HCT116 (cell line): ENCODE results near the gene CDH13. TPM values are rescaled to one million over a fixed set of nuclear protein-coding genes. Genes with fewer than 3 reads are reported as not detected.

Experiments used
- ATAC-seq: fragments of 200-7000 bp; cut with Tn5 transposase; 2 replicates; pipeline ENCODE4 v1.9.1; 2020; ENCODE audit warnings: mild to moderate bottlenecking, moderate library complexity
- BruUV-seq: library from RNA; stranded (reverse); fragments of 400-500 nt; replicated peaks from 2 replicates; lab custom pipeline; 2021; lab: Mats Ljungman, UMichigan
- CTCF ChIA-PET: fragments of 300-600 bp; sonication (Branson Sonifier 250); formaldehyde crosslinking; loops from one replicate; lab custom pipeline; 2021; ENCODE audit warnings: antibody characterized with exemption; lab: Charles Lee
- POLR2A ChIA-PET: fragments of 300-600, 350-600 bp; sonication (Branson Sonifier 250); formaldehyde crosslinking; loops from one replicate; lab custom pipeline; 2021; ENCODE audit warnings: antibody characterized with exemption; lab: Charles Lee
- RAD21 ChIA-PET, 2 experiments: fragments of 300-600 bp; sonication (Branson Sonifier 250); formaldehyde crosslinking; loops; one replicate each; lab custom pipeline; 2023; ENCODE audit warnings: low total read pairs in 2 of 2; ENCODE audit not compliant: uncharacterized antibody in 2 of 2, unreplicated experiment in 2 of 2, low non-redundant PET in 1 of 2; lab: Charles Lee
- DNase-seq: peaks from one replicate; pipeline ENCODE4 v3.0.0-alpha.2; 2010; ENCODE audit warnings: low read depth, low spot score
- H2AFZ ChIP-seq: fragments of 200-600 bp; shearing (Covaris generic), sonication (generic); 2 replicates; pipeline ENCODE4 v1.6.1; 2017; ENCODE audit warnings: low read depth, mixed run types, mixed read lengths, antibody characterized with exemption, low read length; ENCODE audit not compliant: poor library complexity, severe bottlenecking
- H3K27ac ChIP-seq: 2 replicates; pipeline ENCODE4 v1.5.1; 2012; ENCODE audit warnings: low read depth, low read length
- H3K27me3 ChIP-seq: fragments of 200-600 bp; sonication (generic); 2 replicates; pipeline ENCODE4 v1.6.1; 2016; ENCODE audit warnings: mixed run types, low read length, mixed read lengths; ENCODE audit not compliant: insufficient read depth
- H3K36me3 ChIP-seq, 2 experiments: fragments of 200-500 bp in 1 of 2; fragments of 200-600 bp in 1 of 2; sonication (Bioruptor generic) in 1 of 2; sonication (generic) in 1 of 2; 2 replicates each; pipeline versions ENCODE4 v1.5.1 to v1.6.1; 2014 to 2016; ENCODE audit warnings: low read length in 2 of 2, inconsistent platforms in 1 of 2, mixed read lengths in 1 of 2, mixed run types in 1 of 2; ENCODE audit not compliant: insufficient read depth in 2 of 2, control insufficient read depth in 1 of 2
- H3K4me1 ChIP-seq, 2 experiments: fragments of 200-600 bp in 1 of 2; sonication (generic) in 1 of 2; 2 replicates each; pipeline versions ENCODE4 v1.5.1 to v1.6.1; 2012 to 2017; ENCODE audit warnings: low read length in 2 of 2, inconsistent platforms in 1 of 2, mild to moderate bottlenecking in 1 of 2, mixed read lengths in 1 of 2, mixed run types in 1 of 2, moderate library complexity in 1 of 2; ENCODE audit not compliant: insufficient read depth in 2 of 2, control insufficient read depth in 1 of 2
- H3K4me2 ChIP-seq: fragments of 200-600 bp; sonication (generic); 2 replicates; pipeline ENCODE4 v1.6.1; 2017; ENCODE audit warnings: mixed run types, low read length, mixed read lengths
- H3K4me3 ChIP-seq, 2 experiments: fragments of 200-600 bp in 1 of 2; sonication (generic) in 1 of 2; replicated peaks in 1 of 2; 2 replicates each; pipeline ENCODE4 v1.5.1; 2011 to 2016; ENCODE audit warnings: low read length in 2 of 2, control low read depth in 1 of 2, low read depth in 1 of 2, mild to moderate bottlenecking in 1 of 2, mixed read lengths in 1 of 2, mixed run types in 1 of 2
- H3K79me2 ChIP-seq: fragments of 200-600 bp; sonication (generic); 2 replicates; pipeline ENCODE4 v1.6.1; 2017; ENCODE audit warnings: mild to moderate bottlenecking, mixed run types, low read length, moderate library complexity, mixed read lengths; ENCODE audit not compliant: insufficient read depth
- H3K9ac ChIP-seq: fragments of 200-600 bp; sonication (generic); 2 replicates; pipeline ENCODE4 v1.6.1; 2016; ENCODE audit warnings: low read length, mixed read lengths
- H3K9me2 ChIP-seq: fragments of 200-600 bp; sonication (generic), shearing (Covaris generic); 2 replicates; pipeline ENCODE4 v1.6.1; 2017; ENCODE audit warnings: mixed run types, mild to moderate bottlenecking, moderate library complexity; ENCODE audit not compliant: insufficient read depth
- H3K9me3 ChIP-seq, 2 experiments: fragments of 200-500 bp in 1 of 2; fragments of 200-600 bp in 1 of 2; sonication (Bioruptor generic) in 1 of 2; sonication (generic) in 1 of 2; 2 replicates each; pipeline ENCODE4 v1.6.1; 2014 to 2017; ENCODE audit warnings: low read length in 2 of 2, mixed read lengths in 2 of 2, inconsistent platforms in 1 of 2, low read depth in 1 of 2, mild to moderate bottlenecking in 1 of 2, mixed run types in 1 of 2, moderate library complexity in 1 of 2; ENCODE audit not compliant: control insufficient read depth in 1 of 2, insufficient read depth in 1 of 2
- H4K20me1 ChIP-seq: fragments of 200-600 bp; sonication (generic), shearing (Covaris generic); 2 replicates; pipeline ENCODE4 v1.6.1; 2017; ENCODE audit warnings: mixed run types, mild to moderate bottlenecking, moderate library complexity; ENCODE audit not compliant: insufficient read depth
- CBX3 ChIP-seq: IDR thresholded peaks from 2 replicates; pipeline ENCODE4 v1.6.1; 2012; ENCODE audit warnings: low read depth
- CTCF ChIP-seq, 3 experiments: fragments of 200-600 bp in 1 of 3; sonication (generic) in 1 of 3; IDR thresholded peaks in 2 of 3; conservative IDR thresholded peaks in 1 of 3; 2 replicates each; pipeline ENCODE4 v1.5.1; 2012 to 2017; ENCODE audit warnings: low read depth in 2 of 3, low read length in 2 of 3, antibody characterized with exemption in 1 of 3, borderline replicate concordance in 1 of 3, control low read depth in 1 of 3, mild to moderate bottlenecking in 1 of 3, mixed read lengths in 1 of 3, mixed run types in 1 of 3, moderate library complexity in 1 of 3; ENCODE audit not compliant: insufficient read depth in 1 of 3
- EGR1 ChIP-seq: IDR thresholded peaks from 2 replicates; pipeline ENCODE4 v1.6.1; 2012; ENCODE audit warnings: low read depth
- ELF1 ChIP-seq: IDR thresholded peaks from 2 replicates; pipeline ENCODE4 v1.6.1; 2012; ENCODE audit warnings: low read depth, borderline replicate concordance
- FOSL1 ChIP-seq: IDR thresholded peaks from 2 replicates; pipeline ENCODE4 v1.6.1; 2012; ENCODE audit warnings: low read depth
- POLR2A ChIP-seq: IDR thresholded peaks from 2 replicates; pipeline ENCODE4 v1.7.0; 2011; ENCODE audit warnings: borderline replicate concordance; ENCODE audit not compliant: insufficient read depth, insufficient read length; ENCODE audit errors: extremely low read depth
- RAD21 ChIP-seq: IDR thresholded peaks from 2 replicates; pipeline ENCODE4 v1.6.1; 2012; ENCODE audit warnings: low read depth, mild to moderate bottlenecking
- SP1 ChIP-seq: IDR thresholded peaks from 2 replicates; pipeline ENCODE4 v1.6.1; 2012; ENCODE audit warnings: low read depth
- SRF ChIP-seq: IDR thresholded peaks from 2 replicates; pipeline ENCODE4 v1.6.1; 2012; ENCODE audit warnings: low read depth
- ZNF274 ChIP-seq: fragments of 200-500 bp; sonication (Bioruptor generic); IDR thresholded peaks from 2 replicates; pipeline ENCODE4 v1.6.1; 2014; ENCODE audit warnings: mild to moderate bottlenecking, low read depth, low read length, inconsistent platforms
- intact Hi-C: fragments of 100-400 bp; cut with micrococcal nuclease; formaldehyde crosslinking; loops from 2 replicates; pipeline ENCODE4 v1.10.0; 2022
- total RNA-seq: library from RNA; stranded (reverse); gene quantifications from one replicate; pipeline ENCODE4 v1.2.1, GENCODE V29; 2021; ENCODE audit not compliant: unreplicated experiment

Gene CDH13
- total RNA-seq, 1 experiment from 2014 or later: not detected

- Histone ChIP-seq H2AFZ (no peak overlapping the region), H3K4me2 (no peak overlapping the region), H3K9me2 (no peaks in the 10 kb centered on the region), H3K4me3 (no peak overlapping the region), H3K9ac (no peak overlapping the region), H3K9me3 (no peaks in the 10 kb centered on the region), H3K27ac (no peak overlapping the region), H4K20me1 (no peaks in the 10 kb centered on the region), H3K4me1 (no peaks in the 10 kb centered on the region), H3K79me2 (no peaks in the 10 kb centered on the region), H3K36me3 (no peaks in the 10 kb centered on the region), H3K27me3 (no peaks in the 10 kb centered on the region)
- no peak for DNase-seq
- intact Hi-C loops: loop anchor here (1.0 to 10.0 kb wide), 2 partner anchors 376 to 806 kb away; no protein-coding TSS in a partner anchor
- ChIA-PET CTCF (interaction anchor here (0.6 to 2.8 kb wide), 4 partner anchors 9 to 375 kb away, joined by 3 to 9 read pairs (median 4); no protein-coding TSS in a partner anchor), POLR2A (no interaction called here), RAD21 (no interaction called here)
- BruUV-seq: no TSS peak
- no peak for ATAC-seq
- TF ChIP-seq CBX3 (no peak), POLR2A (no peak), RAD21 (no peak), EGR1 (no peak), ZNF274 (no peak), SP1 (no peak)
These were observed 12.5 kb downstream of the CDH13 start for GRCh38 chr16:82639263-82639662.

DNA sequence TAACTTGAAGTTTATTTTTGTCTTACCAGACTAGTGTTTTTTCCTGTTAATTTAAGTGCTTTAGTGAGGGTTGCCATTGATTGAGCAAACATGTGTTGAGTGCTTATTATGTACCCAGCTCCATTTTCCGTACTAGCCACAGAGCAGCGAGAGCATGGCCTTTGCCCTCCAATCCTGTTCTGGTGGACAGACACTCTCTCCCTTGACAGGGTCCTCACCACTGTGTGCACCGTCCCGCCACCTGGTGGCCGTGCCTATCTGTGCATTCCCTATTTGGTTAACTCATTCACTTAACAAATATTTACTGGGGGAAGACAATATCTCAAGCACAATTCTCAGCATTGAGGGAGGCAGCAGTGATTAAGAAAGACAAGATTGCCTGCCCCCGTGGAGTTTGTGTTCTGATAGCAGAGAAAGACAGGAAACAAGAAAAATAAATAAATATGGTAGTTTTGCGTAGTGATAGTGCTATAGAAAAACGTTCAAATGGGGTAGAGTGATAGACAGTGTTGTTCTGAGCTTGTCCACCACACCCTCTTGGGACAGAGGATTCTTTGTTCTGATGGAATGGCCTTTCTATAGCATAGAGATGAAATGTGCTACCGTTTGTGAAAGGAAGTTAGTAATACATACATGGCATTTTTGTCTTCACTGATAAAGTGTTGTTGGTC lies 13.0 kb downstream of the CDH13 start:
- POLR2A ChIA-PET: no interaction called here
- TF ChIP-seq POLR2A: no peak
- peak; percentile 58 for TF ChIP-seq RAD21
- no peak for TF ChIP-seq ELF1
- TF ChIP-seq CTCF (IDR thresholded peaks at IDR 0.05 in 2 of 3, conservative IDR thresholded peaks at IDR 0.05 in 1 of 3; ENCODE audit: borderline replicate concordance in 1 of 3, insufficient read depth in 1 of 3, low read depth in 2 of 3, low read length in 2 of 3): peak; percentile 67 to 99 (median 98)
- peak; percentile 83 for TF ChIP-seq SRF
- no peak for TF ChIP-seq FOSL1
- TF ChIP-seq, all 23 proteins: peak for 3
- RAD21 ChIA-PET: no interaction called here
- intact Hi-C loops: loop anchor here (1.0 to 10.0 kb wide), 2 partner anchors 376 to 805 kb away; no protein-coding TSS in a partner anchor
- BruUV-seq: no TSS peak
- Histone ChIP-seq H3K27ac (no peak overlapping the region), H4K20me1 (no peaks in the 10 kb centered on the region), H3K9ac (no peak overlapping the region), H2AFZ (no peak overlapping the region), H3K4me1 (no peaks in the 10 kb centered on the region), H3K4me3 (no peak overlapping the region), H3K27me3 (no peaks in the 10 kb centered on the region), H3K79me2 (no peaks in the 10 kb centered on the region), H3K9me3 (no peaks in the 10 kb centered on the region), H3K36me3 (no peaks in the 10 kb centered on the region), H3K4me2 (no peak overlapping the region), H3K9me2 (no peaks in the 10 kb centered on the region)
- DNase-seq (peak; percentile 42), ATAC-seq (peak; percentile 96)
- CTCF ChIA-PET: interaction anchor here (0.6 to 2.8 kb wide), 8 partner anchors 8 to 463 kb away, joined by 3 to 9 read pairs (median 4); no protein-coding TSS in a partner anchor
